ENCODE measurements around the gene MAP3K13.
"Not testable (repeated sequence)": the region's sequence is repeated elsewhere in the genome, so short reads cannot be mapped to it uniquely, and the experiment has no call there.

MAP3K13 gene

DNA sequence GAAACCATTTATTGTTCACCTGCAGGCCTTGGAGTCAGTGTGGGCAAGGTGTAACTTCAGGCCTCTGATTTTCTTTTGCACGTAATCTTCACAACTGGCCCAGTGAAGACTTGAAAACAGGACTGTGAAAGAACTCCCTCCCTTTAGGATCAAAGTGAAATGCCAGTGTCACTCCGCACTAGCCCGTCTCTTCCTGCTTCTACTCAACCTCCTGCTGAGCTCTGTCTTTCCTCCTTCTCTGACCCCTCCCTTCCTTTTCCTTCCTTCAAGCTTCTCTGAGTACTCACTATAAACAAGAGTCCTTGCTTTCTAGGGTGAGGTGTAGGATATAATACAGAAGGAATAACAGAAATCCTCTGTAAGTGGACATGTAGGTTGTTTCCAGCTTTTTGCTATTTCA lies 107.4 kb downstream of the MAP3K13 start:
- no peak overlapping the region for H3K4me3 ChIP-seq (ENCODE audit: low read depth, low read length, poor library complexity, severe bottlenecking)
- no peaks in the 10 kb centered on the region for H3K36me3 ChIP-seq (ENCODE audit: insufficient read depth, low read length)
- no peaks in the 10 kb centered on the region for H3K79me2 ChIP-seq (ENCODE audit: insufficient read depth, low read length)
- H3K9me3 ChIP-seq (ENCODE audit: low read length) = no peaks in the 10 kb centered on the region
- H3F3A ChIP-seq (ENCODE audit: insufficient read depth, low read length) = no peaks in the 10 kb centered on the region
- H3K4me1 ChIP-seq (ENCODE audit: insufficient read depth, low read length, severe bottlenecking) = no peaks in the 10 kb centered on the region
- H2AFZ ChIP-seq (ENCODE audit: low read length) = no peak overlapping the region
- H3K9ac ChIP-seq (ENCODE audit: low read length) = no peak overlapping the region
- TF ChIP-seq, protein P1, sequence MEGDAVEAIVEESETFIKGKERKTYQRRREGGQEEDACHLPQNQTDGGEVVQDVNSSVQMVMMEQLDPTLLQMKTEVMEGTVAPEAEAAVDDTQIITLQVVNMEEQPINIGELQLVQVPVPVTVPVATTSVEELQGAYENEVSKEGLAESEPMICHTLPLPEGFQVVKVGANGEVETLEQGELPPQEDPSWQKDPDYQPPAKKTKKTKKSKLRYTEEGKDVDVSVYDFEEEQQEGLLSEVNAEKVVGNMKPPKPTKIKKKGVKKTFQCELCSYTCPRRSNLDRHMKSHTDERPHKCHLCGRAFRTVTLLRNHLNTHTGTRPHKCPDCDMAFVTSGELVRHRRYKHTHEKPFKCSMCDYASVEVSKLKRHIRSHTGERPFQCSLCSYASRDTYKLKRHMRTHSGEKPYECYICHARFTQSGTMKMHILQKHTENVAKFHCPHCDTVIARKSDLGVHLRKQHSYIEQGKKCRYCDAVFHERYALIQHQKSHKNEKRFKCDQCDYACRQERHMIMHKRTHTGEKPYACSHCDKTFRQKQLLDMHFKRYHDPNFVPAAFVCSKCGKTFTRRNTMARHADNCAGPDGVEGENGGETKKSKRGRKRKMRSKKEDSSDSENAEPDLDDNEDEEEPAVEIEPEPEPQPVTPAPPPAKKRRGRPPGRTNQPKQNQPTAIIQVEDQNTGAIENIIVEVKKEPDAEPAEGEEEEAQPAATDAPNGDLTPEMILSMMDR (IDR thresholded peaks at IDR 0.05; ENCODE audit: low read length) = no peak
- TF ChIP-seq EZH2 (IDR thresholded peaks at IDR 0.05; ENCODE audit: borderline replicate concordance, low read length) = no peak
- peaks cover 4% of the 10 kb centered on the region; the same call in 1 of the 2 replicates for H3K27me3 ChIP-seq (ENCODE audit: insufficient read depth, low read length)
- H3K4me2 ChIP-seq (ENCODE audit: low read length) = no peak overlapping the region
- H3K9me2 ChIP-seq (ENCODE audit: low read depth, low read length) = no peaks in the 10 kb centered on the region
- no peaks in the 10 kb centered on the region for H4K20me1 ChIP-seq (ENCODE audit: insufficient read depth, low read length)
- no peak overlapping the region for H3K27ac ChIP-seq (ENCODE audit: low read depth, low read length, poor library complexity, severe bottlenecking)

DNA sequence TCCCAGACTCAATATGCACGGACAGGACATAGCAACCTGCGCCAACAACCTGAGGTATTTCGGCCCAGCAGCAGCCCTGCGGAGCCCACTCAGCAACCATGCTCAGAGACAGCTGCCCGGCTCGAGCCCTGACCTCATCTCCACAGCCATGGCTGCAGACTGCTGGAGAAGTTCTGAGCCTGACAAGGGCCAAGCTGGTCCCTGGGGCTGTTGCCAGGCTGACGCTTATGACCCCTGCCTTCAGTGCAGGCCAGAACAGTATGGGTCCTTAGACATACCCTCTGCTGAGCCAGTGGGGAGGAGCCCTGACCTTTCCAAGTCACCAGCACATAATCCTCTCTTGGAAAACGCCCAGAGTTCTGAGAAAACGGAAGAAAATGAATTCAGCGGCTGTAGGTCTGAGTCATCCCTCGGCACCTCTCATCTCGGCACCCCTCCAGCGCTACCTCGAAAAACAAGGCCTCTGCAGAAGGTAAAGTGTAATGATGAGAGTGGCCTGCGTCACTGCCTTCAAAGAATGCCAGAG lies 110.4 kb downstream of the MAP3K13 start:
- no peaks in the 10 kb centered on the region for H4K20me1 ChIP-seq (ENCODE audit: insufficient read depth, low read length)
- H3F3A ChIP-seq (ENCODE audit: insufficient read depth, low read length) = no peaks in the 10 kb centered on the region
- no peaks in the 10 kb centered on the region for H3K79me2 ChIP-seq (ENCODE audit: insufficient read depth, low read length)
- no peak overlapping the region for H3K4me3 ChIP-seq (ENCODE audit: low read depth, low read length, poor library complexity, severe bottlenecking)
- H3K9me3 ChIP-seq (ENCODE audit: low read length) = no peaks in the 10 kb centered on the region
- H3K27ac ChIP-seq (ENCODE audit: low read depth, low read length, poor library complexity, severe bottlenecking) = no peak overlapping the region
- no peaks in the 10 kb centered on the region for H3K36me3 ChIP-seq (ENCODE audit: insufficient read depth, low read length)
- no peaks in the 10 kb centered on the region for H3K9me2 ChIP-seq (ENCODE audit: low read depth, low read length)
- no peak overlapping the region for H2AFZ ChIP-seq (ENCODE audit: low read length)
- H3K4me2 ChIP-seq (ENCODE audit: low read length) = no peak overlapping the region
- H3K27me3 ChIP-seq (ENCODE audit: insufficient read depth, low read length) = peaks cover 4% of the 10 kb centered on the region; the same call in 1 of the 2 replicates
- H3K9ac ChIP-seq (ENCODE audit: low read length) = no peak overlapping the region
- no peaks in the 10 kb centered on the region for H3K4me1 ChIP-seq (ENCODE audit: insufficient read depth, low read length, severe bottlenecking)
- no peak for TF ChIP-seq EZH2 (IDR thresholded peaks at IDR 0.05; ENCODE audit: borderline replicate concordance, low read length)
- TF ChIP-seq, protein P1 (IDR thresholded peaks at IDR 0.05; ENCODE audit: low read length) = no peak

DNA sequence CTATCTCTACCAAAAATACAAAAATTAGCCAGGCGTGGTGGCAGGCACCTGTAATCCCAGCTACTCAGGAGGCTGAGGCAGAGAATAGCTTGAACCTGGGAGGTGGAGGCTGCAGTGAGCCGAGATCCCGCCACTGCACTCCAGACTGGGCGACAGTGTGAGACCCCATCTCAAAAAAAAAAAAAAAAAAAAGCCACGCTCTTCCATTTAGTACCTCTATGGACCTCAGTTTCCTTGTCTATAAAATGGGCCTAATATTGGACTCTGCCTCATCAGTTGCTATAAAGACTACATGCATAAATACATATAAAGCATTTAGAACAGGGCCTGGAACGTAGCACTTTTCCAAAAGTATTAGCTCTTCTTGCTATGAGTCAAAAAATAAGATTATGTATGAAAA lies 112.0 kb downstream of the MAP3K13 start:
- not testable (repeated sequence) for H3K9me3 ChIP-seq (ENCODE audit: low read length); H4K20me1 ChIP-seq (ENCODE audit: insufficient read depth, low read length); H3K4me1 ChIP-seq (ENCODE audit: insufficient read depth, low read length, severe bottlenecking); H3K27ac ChIP-seq (ENCODE audit: low read depth, low read length, poor library complexity, severe bottlenecking); H2AFZ ChIP-seq (ENCODE audit: low read length); H3K9ac ChIP-seq (ENCODE audit: low read length); H3K27me3 ChIP-seq (ENCODE audit: insufficient read depth, low read length); H3F3A ChIP-seq (ENCODE audit: insufficient read depth, low read length); H3K36me3 ChIP-seq (ENCODE audit: insufficient read depth, low read length); H3K9me2 ChIP-seq (ENCODE audit: low read depth, low read length); H3K79me2 ChIP-seq (ENCODE audit: insufficient read depth, low read length); H3K4me2 ChIP-seq (ENCODE audit: low read length); H3K4me3 ChIP-seq (ENCODE audit: low read depth, low read length, poor library complexity, severe bottlenecking)

DNA sequence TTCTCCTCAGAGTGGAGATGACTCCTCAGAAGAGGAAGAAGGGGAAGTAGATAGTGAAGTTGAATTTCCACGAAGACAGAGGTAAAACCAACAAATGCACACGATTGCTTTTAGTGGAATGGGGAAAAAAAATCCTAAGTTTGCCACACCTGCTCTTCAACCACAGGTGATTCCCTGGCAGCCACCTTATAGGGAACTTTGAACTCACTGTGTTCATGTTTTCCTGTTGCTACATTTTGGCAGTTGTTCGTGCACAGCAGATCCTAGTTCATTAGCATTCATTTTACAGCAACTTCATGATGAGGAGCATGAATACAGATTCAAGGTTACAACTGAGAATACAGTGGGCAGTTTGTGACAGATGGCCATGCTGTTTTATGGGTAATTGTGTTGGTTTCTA lies 114.4 kb downstream of the MAP3K13 start:
- no peaks in the 10 kb centered on the region for H3K4me1 ChIP-seq (ENCODE audit: insufficient read depth, low read length, severe bottlenecking)
- no peaks in the 10 kb centered on the region for H4K20me1 ChIP-seq (ENCODE audit: insufficient read depth, low read length)
- no peak overlapping the region for H3K4me2 ChIP-seq (ENCODE audit: low read length)
- H3K36me3 ChIP-seq (ENCODE audit: insufficient read depth, low read length) = no peaks in the 10 kb centered on the region
- no peak overlapping the region for H3K4me3 ChIP-seq (ENCODE audit: low read depth, low read length, poor library complexity, severe bottlenecking)
- H3K9me2 ChIP-seq (ENCODE audit: low read depth, low read length) = no peaks in the 10 kb centered on the region
- no peak overlapping the region for H3K27ac ChIP-seq (ENCODE audit: low read depth, low read length, poor library complexity, severe bottlenecking)
- H3F3A ChIP-seq (ENCODE audit: insufficient read depth, low read length) = no peaks in the 10 kb centered on the region
- H2AFZ ChIP-seq (ENCODE audit: low read length) = no peak overlapping the region
- H3K9me3 ChIP-seq (ENCODE audit: low read length) = no peaks in the 10 kb centered on the region
- H3K9ac ChIP-seq (ENCODE audit: low read length) = no peak overlapping the region
- H3K27me3 ChIP-seq (ENCODE audit: insufficient read depth, low read length) = no peaks in the 10 kb centered on the region
- H3K79me2 ChIP-seq (ENCODE audit: insufficient read depth, low read length) = no peaks in the 10 kb centered on the region
- TF ChIP-seq, protein P1 (IDR thresholded peaks at IDR 0.05; ENCODE audit: low read length) = no peak
- TF ChIP-seq EZH2 (IDR thresholded peaks at IDR 0.05; ENCODE audit: borderline replicate concordance, low read length) = no peak
